Measurements from ENCODE around the gene IMMP2L. TPM values are rescaled to one million over a fixed set of nuclear protein-coding genes. Genes with fewer than 3 reads are reported as not detected.

IMMP2L gene
- total RNA-seq, 1 experiment from 2014 or later = 8.8 TPM

- no peak for ATAC-seq
- in situ Hi-C loops (cut with HindIII; ENCODE audit: low pct_unique_long_range_greater_than_20kb, low sequenced_read_pairs) = no loop called here
- DNase-seq (ENCODE audit: low read depth, low spot score) = no peak
- Histone ChIP-seq H3K9me3 (ENCODE audit: control insufficient read depth, insufficient read depth, low read depth, low read length) (no peaks in the 10 kb centered on the region), H3K4me3 (ENCODE audit: low read depth in 2 of 2, low read length in 2 of 2) (no peak overlapping the region), H3K27me3 (ENCODE audit: control insufficient read depth, insufficient read depth, low read length) (no peaks in the 10 kb centered on the region), H3K4me1 (ENCODE audit: control insufficient read depth, insufficient read depth, low read length) (no peaks in the 10 kb centered on the region), H3K27ac (ENCODE audit: low read length) (no peak overlapping the region), H3K36me3 (ENCODE audit: control insufficient read depth, insufficient read depth, low read length) (no peaks in the 10 kb centered on the region)
- BruUV-seq (replicated peaks) = no TSS peak
- intact Hi-C loops (cut with micrococcal nuclease; ENCODE audit: unreplicated experiment) = no loop called here
- no peak for TF ChIP-seq POLR2AphosphoS5 (IDR thresholded peaks at IDR 0.05; ENCODE audit: low read depth, low read length)
- ChIA-PET CTCF (no interaction called here), POLR2A (no interaction called here)
Observed at GRCh38 chr7:110620110-110620735, 942.1 kb downstream of the IMMP2L start.
